ENCODE results near the gene PDE4D.

- TF ChIP-seq ARNTL (CRISPR knock-in tag; IDR thresholded peaks at IDR 0.05; ENCODE audit: borderline replicate concordance, low read depth) (no peak), BACH2 (CRISPR knock-in tag; IDR thresholded peaks at IDR 0.05; ENCODE audit: borderline replicate concordance) (no peak), OSR1 (CRISPR knock-in tag; IDR thresholded peaks at IDR 0.05) (no peak), RARB (CRISPR knock-in tag; IDR thresholded peaks at IDR 0.05) (no peak)
Observed at GRCh38 chr5:59617186-59617771, 276.2 kb downstream of the PDE4D start.

Measured in SK-N-SH treated with all-trans-retinoic acid at 6 μM for 48 hours (cell line).